ENCODE measurements around the gene ERAL1. TPM values are rescaled to one million over a fixed set of nuclear protein-coding genes. Genes with fewer than 3 reads are reported as not detected.

Gene ERAL1
- total and polyA plus RNA-seq, 2 of the 13 experiments (the other 11 are each of a cell fraction or from before 2014, with no cell fraction given) = 46.9 to 72.2 TPM

DNA sequence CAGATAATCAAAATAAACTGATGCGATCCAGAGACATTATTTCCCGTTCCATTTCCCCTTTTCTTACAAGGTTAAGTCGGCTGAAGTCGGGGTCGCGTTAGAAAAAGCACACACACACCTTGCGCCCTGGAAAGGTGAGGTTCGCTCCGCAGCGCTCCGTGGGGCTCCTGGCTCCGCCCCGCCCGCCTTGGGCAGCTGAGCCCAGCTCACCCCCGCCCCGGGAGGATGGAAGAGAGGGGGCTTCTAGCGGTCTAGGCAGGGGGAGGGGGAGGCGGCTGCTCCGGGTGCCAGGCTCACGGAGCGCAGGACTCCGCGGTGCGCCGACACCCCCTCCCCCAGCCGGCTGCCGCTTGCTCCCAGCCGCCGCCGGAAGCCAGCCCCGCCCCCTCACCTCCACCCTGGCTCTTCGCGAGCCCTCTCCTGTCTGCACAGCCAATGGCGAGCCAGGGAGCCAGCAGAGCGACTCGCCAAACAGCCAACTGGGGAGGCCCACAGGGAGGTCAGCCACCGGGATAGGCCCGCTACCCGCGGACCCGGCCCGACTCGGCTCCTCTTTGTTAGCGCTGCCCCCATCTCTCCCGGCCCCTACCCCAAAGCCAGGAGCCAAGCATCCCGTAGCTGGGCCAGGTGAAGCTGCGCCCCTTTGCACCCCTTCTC, 42.6 kb upstream of the ERAL1 start (continued):
- TF ChIP-seq, protein P1, sequence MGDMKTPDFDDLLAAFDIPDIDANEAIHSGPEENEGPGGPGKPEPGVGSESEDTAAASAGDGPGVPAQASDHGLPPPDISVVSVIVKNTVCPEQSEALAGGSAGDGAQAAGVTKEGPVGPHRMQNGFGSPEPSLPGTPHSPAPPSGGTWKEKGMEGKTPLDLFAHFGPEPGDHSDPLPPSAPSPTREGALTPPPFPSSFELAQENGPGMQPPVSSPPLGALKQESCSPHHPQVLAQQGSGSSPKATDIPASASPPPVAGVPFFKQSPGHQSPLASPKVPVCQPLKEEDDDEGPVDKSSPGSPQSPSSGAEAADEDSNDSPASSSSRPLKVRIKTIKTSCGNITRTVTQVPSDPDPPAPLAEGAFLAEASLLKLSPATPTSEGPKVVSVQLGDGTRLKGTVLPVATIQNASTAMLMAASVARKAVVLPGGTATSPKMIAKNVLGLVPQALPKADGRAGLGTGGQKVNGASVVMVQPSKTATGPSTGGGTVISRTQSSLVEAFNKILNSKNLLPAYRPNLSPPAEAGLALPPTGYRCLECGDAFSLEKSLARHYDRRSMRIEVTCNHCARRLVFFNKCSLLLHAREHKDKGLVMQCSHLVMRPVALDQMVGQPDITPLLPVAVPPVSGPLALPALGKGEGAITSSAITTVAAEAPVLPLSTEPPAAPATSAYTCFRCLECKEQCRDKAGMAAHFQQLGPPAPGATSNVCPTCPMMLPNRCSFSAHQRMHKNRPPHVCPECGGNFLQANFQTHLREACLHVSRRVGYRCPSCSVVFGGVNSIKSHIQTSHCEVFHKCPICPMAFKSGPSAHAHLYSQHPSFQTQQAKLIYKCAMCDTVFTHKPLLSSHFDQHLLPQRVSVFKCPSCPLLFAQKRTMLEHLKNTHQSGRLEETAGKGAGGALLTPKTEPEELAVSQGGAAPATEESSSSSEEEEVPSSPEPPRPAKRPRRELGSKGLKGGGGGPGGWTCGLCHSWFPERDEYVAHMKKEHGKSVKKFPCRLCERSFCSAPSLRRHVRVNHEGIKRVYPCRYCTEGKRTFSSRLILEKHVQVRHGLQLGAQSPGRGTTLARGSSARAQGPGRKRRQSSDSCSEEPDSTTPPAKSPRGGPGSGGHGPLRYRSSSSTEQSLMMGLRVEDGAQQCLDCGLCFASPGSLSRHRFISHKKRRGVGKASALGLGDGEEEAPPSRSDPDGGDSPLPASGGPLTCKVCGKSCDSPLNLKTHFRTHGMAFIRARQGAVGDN (CRISPR knock-in tag; IDR thresholded peaks at IDR 0.05) = peak; percentile 74
- TF ChIP-seq, protein P2, sequence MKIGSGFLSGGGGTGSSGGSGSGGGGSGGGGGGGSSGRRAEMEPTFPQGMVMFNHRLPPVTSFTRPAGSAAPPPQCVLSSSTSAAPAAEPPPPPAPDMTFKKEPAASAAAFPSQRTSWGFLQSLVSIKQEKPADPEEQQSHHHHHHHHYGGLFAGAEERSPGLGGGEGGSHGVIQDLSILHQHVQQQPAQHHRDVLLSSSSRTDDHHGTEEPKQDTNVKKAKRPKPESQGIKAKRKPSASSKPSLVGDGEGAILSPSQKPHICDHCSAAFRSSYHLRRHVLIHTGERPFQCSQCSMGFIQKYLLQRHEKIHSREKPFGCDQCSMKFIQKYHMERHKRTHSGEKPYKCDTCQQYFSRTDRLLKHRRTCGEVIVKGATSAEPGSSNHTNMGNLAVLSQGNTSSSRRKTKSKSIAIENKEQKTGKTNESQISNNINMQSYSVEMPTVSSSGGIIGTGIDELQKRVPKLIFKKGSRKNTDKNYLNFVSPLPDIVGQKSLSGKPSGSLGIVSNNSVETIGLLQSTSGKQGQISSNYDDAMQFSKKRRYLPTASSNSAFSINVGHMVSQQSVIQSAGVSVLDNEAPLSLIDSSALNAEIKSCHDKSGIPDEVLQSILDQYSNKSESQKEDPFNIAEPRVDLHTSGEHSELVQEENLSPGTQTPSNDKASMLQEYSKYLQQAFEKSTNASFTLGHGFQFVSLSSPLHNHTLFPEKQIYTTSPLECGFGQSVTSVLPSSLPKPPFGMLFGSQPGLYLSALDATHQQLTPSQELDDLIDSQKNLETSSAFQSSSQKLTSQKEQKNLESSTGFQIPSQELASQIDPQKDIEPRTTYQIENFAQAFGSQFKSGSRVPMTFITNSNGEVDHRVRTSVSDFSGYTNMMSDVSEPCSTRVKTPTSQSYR (CRISPR knock-in tag; IDR thresholded peaks at IDR 0.05; ENCODE audit: borderline replicate concordance) = peak; percentile 83
- TF ChIP-seq GZF1 (CRISPR knock-in tag; IDR thresholded peaks at IDR 0.05) = no peak
- TF ChIP-seq, protein P3, sequence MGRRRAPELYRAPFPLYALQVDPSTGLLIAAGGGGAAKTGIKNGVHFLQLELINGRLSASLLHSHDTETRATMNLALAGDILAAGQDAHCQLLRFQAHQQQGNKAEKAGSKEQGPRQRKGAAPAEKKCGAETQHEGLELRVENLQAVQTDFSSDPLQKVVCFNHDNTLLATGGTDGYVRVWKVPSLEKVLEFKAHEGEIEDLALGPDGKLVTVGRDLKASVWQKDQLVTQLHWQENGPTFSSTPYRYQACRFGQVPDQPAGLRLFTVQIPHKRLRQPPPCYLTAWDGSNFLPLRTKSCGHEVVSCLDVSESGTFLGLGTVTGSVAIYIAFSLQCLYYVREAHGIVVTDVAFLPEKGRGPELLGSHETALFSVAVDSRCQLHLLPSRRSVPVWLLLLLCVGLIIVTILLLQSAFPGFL (CRISPR knock-in tag; IDR thresholded peaks at IDR 0.05) = no peak
- TF ChIP-seq, protein P4, sequence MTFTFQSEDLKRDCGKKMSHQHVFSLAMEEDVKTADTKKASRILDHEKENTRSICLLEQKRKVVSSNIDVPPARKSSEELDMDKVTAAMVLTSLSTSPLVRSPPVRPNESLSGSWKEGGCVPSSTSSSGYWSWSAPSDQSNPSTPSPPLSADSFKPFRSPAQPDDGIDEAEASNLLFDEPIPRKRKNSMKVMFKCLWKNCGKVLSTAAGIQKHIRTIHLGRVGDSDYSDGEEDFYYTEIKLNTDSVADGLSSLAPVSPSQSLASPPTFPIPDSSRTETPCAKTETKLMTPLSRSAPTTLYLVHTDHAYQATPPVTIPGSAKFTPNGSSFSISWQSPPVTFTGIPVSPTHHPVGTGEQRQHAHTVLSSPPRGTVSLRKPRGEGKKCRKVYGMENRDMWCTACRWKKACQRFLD (CRISPR knock-in tag; IDR thresholded peaks at IDR 0.05; ENCODE audit: borderline replicate concordance) = no peak
- no peak for TF ChIP-seq DNMT3B (CRISPR knock-in tag; conservative IDR thresholded peaks at IDR 0.05)
- TF ChIP-seq POLR2AphosphoS5 (IDR thresholded peaks at IDR 0.05; ENCODE audit: low read depth, low read length) = peak; percentile 55; the same call in 1 of the 2 replicates
- no peak for TF ChIP-seq SMAD3 (CRISPR knock-in tag; IDR thresholded peaks at IDR 0.05)
- TF ChIP-seq CENPX (CRISPR knock-in tag; IDR thresholded peaks at IDR 0.05) = no peak
- peak; percentile 66 for TF ChIP-seq ERF (CRISPR knock-in tag; IDR thresholded peaks at IDR 0.05)
- peak; percentile 33; the same call in 1 of the 2 replicates for TF ChIP-seq ZBTB38 (CRISPR knock-in tag; IDR thresholded peaks at IDR 0.05)
- TF ChIP-seq SP4 (CRISPR knock-in tag; IDR thresholded peaks at IDR 0.05) = 0 out of 2 replicates have a peak, but pooled peaks have one; percentile 63
- TF ChIP-seq, protein P5, sequence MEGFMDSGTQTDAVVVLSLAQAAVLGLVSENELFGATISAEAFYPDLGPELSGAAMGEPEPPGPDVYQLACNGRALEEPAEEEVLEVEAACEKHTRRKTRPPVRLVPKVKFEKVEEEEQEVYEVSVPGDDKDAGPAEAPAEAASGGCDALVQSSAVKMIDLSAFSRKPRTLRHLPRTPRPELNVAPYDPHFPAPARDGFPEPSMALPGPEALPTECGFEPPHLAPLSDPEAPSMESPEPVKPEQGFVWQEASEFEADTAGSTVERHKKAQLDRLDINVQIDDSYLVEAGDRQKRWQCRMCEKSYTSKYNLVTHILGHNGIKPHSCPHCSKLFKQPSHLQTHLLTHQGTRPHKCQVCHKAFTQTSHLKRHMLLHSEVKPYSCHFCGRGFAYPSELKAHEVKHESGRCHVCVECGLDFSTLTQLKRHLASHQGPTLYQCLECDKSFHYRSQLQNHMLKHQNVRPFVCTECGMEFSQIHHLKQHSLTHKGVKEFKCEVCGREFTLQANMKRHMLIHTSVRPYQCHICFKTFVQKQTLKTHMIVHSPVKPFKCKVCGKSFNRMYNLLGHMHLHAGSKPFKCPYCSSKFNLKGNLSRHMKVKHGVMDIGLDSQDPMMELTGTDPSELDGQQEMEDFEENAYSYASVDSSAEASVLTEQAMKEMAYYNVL (CRISPR knock-in tag; IDR thresholded peaks at IDR 0.05; ENCODE audit: borderline replicate concordance) = peak; percentile 54; the same call in 1 of the 2 replicates
- TF ChIP-seq KLF9 (CRISPR knock-in tag; IDR thresholded peaks at IDR 0.05; ENCODE audit: low read depth) = no peak
- peak; percentile 29; the same call in 1 of the 2 replicates for TF ChIP-seq ZNF766 (CRISPR knock-in tag; IDR thresholded peaks at IDR 0.05; ENCODE audit: borderline replicate concordance)
- peak; percentile 17; the same call in 1 of the 2 replicates for TF ChIP-seq ZNF441 (CRISPR knock-in tag; IDR thresholded peaks at IDR 0.05; ENCODE audit: borderline replicate concordance)
- peak; percentile 93 for TF ChIP-seq NFYB (CRISPR knock-in tag; IDR thresholded peaks at IDR 0.05)
- peak; percentile 69 for TF ChIP-seq KDM2A (CRISPR knock-in tag; IDR thresholded peaks at IDR 0.05; ENCODE audit: borderline replicate concordance, low read depth)

All from HepG2 (cell line).